ENCODE results near the gene MAP1B. TPM values are rescaled to one million over a fixed set of nuclear protein-coding genes. Genes with fewer than 3 reads are reported as not detected.

MAP1B gene
- polyA plus RNA-seq, 2 of the 4 experiments (the other 2 are of a cell fraction) = 40.2 to 73.0 TPM

DNA sequence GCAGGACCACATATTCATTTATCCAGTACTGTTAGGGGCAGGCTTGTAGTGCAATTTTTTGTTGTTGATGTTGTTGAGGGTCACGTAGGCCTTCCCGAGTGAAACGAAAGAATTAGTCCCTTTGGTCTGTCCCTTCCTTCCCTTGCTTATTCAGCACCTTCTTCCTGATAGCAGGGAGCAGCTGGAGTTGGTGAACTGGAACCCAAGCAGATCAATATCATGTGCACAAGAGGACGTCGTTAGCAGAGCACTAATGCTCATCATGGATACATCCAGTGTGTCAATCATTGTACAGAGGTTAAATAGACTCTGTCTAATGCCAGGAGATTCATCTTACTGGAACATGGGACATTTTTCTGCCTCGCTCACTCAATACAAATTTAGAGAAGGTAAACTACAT lies 33.0 kb upstream of the MAP1B start (continued):
- TF ChIP-seq, protein P1, sequence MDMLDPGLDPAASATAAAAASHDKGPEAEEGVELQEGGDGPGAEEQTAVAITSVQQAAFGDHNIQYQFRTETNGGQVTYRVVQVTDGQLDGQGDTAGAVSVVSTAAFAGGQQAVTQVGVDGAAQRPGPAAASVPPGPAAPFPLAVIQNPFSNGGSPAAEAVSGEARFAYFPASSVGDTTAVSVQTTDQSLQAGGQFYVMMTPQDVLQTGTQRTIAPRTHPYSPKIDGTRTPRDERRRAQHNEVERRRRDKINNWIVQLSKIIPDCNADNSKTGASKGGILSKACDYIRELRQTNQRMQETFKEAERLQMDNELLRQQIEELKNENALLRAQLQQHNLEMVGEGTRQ (IDR thresholded peaks at IDR 0.05) = no peak

DNA sequence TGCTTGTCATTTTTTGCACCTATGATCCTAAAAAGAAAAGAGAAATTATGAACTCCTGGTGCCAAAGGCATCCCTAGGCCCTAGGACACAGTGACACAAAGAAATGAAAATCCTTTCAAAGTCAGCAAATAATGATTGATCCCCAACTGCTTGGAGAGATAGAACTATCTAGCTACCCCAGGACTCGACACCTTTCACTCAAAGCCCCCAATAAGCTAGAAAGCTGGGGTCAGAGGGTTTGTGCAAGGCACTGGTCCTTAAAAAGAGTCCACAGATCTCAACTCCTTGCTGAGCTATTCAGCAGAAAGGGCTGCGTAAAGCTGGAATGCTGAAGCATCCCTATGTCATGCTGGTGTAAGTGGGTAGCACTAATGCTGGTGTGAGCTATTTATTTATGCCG lies 31.8 kb upstream of the MAP1B start:
- no peak overlapping the region for H3K27ac ChIP-seq
- no peaks in the 10 kb centered on the region for H3K9me3 ChIP-seq
- FAIRE-seq (no peak), ATAC-seq (no peak), DNase-seq (ENCODE audit: low read depth in 1 of 2, low spot score in 1 of 2) (no peak)
- peaks cover 27% of the 10 kb centered on the region for H3K4me1 ChIP-seq
- no peak for TF ChIP-seq POLR2AphosphoS2 (conservative IDR thresholded peaks at IDR 0.05; ENCODE audit: low read length)
- no peak for TF ChIP-seq ZC3H11A (IDR thresholded peaks at IDR 0.05)
- TF ChIP-seq, protein P2, sequence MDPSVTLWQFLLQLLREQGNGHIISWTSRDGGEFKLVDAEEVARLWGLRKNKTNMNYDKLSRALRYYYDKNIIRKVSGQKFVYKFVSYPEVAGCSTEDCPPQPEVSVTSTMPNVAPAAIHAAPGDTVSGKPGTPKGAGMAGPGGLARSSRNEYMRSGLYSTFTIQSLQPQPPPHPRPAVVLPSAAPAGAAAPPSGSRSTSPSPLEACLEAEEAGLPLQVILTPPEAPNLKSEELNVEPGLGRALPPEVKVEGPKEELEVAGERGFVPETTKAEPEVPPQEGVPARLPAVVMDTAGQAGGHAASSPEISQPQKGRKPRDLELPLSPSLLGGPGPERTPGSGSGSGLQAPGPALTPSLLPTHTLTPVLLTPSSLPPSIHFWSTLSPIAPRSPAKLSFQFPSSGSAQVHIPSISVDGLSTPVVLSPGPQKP (IDR thresholded peaks at IDR 0.05; ENCODE audit: low read depth, low read length) = no peak
- no peak for TF ChIP-seq JUNB (IDR thresholded peaks at IDR 0.05)
- TF ChIP-seq HDAC2 (IDR thresholded peaks at IDR 0.05) = no peak
- TF ChIP-seq, protein P3, sequence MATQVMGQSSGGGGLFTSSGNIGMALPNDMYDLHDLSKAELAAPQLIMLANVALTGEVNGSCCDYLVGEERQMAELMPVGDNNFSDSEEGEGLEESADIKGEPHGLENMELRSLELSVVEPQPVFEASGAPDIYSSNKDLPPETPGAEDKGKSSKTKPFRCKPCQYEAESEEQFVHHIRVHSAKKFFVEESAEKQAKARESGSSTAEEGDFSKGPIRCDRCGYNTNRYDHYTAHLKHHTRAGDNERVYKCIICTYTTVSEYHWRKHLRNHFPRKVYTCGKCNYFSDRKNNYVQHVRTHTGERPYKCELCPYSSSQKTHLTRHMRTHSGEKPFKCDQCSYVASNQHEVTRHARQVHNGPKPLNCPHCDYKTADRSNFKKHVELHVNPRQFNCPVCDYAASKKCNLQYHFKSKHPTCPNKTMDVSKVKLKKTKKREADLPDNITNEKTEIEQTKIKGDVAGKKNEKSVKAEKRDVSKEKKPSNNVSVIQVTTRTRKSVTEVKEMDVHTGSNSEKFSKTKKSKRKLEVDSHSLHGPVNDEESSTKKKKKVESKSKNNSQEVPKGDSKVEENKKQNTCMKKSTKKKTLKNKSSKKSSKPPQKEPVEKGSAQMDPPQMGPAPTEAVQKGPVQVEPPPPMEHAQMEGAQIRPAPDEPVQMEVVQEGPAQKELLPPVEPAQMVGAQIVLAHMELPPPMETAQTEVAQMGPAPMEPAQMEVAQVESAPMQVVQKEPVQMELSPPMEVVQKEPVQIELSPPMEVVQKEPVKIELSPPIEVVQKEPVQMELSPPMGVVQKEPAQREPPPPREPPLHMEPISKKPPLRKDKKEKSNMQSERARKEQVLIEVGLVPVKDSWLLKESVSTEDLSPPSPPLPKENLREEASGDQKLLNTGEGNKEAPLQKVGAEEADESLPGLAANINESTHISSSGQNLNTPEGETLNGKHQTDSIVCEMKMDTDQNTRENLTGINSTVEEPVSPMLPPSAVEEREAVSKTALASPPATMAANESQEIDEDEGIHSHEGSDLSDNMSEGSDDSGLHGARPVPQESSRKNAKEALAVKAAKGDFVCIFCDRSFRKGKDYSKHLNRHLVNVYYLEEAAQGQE (IDR thresholded peaks at IDR 0.05) = no peak
- TF ChIP-seq RFX5 (IDR thresholded peaks at IDR 0.05) = no peak
- TF ChIP-seq, protein P4, sequence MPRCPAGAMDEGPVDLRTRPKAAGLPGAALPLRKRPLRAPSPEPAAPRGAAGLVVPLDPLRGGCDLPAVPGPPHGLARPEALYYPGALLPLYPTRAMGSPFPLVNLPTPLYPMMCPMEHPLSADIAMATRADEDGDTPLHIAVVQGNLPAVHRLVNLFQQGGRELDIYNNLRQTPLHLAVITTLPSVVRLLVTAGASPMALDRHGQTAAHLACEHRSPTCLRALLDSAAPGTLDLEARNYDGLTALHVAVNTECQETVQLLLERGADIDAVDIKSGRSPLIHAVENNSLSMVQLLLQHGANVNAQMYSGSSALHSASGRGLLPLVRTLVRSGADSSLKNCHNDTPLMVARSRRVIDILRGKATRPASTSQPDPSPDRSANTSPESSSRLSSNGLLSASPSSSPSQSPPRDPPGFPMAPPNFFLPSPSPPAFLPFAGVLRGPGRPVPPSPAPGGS (IDR thresholded peaks at IDR 0.05) = no peak
- TF ChIP-seq, protein P5, sequence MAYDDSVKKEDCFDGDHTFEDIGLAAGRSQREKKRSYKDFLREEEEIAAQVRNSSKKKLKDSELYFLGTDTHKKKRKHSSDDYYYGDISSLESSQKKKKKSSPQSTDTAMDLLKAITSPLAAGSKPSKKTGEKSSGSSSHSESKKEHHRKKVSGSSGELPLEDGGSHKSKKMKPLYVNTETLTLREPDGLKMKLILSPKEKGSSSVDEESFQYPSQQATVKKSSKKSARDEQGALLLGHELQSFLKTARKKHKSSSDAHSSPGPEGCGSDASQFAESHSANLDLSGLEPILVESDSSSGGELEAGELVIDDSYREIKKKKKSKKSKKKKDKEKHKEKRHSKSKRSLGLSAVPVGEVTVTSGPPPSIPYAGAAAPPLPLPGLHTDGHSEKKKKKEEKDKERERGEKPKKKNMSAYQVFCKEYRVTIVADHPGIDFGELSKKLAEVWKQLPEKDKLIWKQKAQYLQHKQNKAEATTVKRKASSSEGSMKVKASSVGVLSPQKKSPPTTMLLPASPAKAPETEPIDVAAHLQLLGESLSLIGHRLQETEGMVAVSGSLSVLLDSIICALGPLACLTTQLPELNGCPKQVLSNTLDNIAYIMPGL (CRISPR knock-in tag; IDR thresholded peaks at IDR 0.05; ENCODE audit: borderline replicate concordance) = no peak
- no peak for TF ChIP-seq NFE2L2 (conservative IDR thresholded peaks at IDR 0.05; ENCODE audit: low read length)
- no peak for TF ChIP-seq CBX2 (IDR thresholded peaks at IDR 0.05; ENCODE audit: borderline replicate concordance, low read depth)
- TF ChIP-seq CBX8 (IDR thresholded peaks at IDR 0.05) = no peak
- TF ChIP-seq FOSB (CRISPR knock-in tag; IDR thresholded peaks at IDR 0.05) = no peak
- TF ChIP-seq KDM5A (IDR thresholded peaks at IDR 0.05) = no peak
- H3K4me2 ChIP-seq = no peak overlapping the region
- 77% methylated on average over 3 of the region's 3 CpGs for WGBS (ENCODE audit: missing lambda C conversion rate)
- POLR2A ChIA-PET = no interaction called here
- H3K4me3 ChIP-seq = no peak overlapping the region
- CTCF ChIA-PET = interaction anchor here (1.5 kb wide), 1 partner anchor 9 kb away, joined by 3 read pairs; no protein-coding TSS in a partner anchor

DNA sequence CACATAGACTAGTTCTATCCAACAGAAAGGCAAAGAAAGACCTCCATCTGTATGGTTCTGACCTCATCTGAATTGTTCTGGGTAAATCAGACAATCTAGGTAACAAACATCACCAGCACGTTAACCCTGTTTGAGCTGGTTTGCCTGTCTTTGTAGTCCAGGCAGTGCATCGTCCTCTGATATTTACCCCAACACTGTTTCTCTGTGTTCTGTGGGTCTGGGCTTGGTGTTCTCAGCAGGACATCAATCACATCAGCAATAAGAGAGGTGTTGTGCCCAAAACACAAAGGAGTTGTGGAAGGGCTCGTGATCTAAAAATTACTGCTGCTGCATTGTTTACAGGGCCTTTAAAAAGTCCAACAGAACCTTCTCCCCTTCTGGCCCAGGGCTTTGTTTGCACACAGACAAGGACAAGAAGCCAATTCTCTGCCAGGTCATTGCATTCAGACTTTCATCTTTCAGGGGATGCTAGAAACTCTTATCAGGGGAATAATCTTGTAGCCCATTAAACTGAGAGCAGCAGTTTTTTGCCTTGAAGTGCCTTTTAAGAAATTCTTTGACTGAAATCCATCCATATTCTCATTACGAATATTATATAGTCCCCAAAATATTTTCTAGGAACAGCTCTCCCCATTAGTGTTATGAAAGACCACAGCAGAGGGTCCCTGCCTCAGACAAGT lies 30.5 kb upstream of the MAP1B start:
- Histone ChIP-seq H3K27ac (peak overlapping the region in 1 of 2 experiments; percentile 48; a peak in 3 of 6 replicates), H3K9me3 (no peaks in the 10 kb centered on the region), H3K4me1 (peaks cover 22% of the 10 kb centered on the region), H3K4me2 (peak overlapping the region; percentile 27; the same call in 2 of the 3 replicates), H3K4me3 (no peak overlapping the region)
- ATAC-seq (no peak), DNase-seq (ENCODE audit: low read depth in 1 of 2, low spot score in 1 of 2) (no peak), FAIRE-seq (no peak)
- TF ChIP-seq ZFP36 (IDR thresholded peaks at IDR 0.05; ENCODE audit: borderline replicate concordance, partially characterized antibody) (no peak), JUNB (IDR thresholded peaks at IDR 0.05) (no peak), CEBPB (IDR thresholded peaks at IDR 0.05) (no peak), EHMT2 (IDR thresholded peaks at IDR 0.05; ENCODE audit: low read depth) (no peak), NFE2L2 (conservative IDR thresholded peaks at IDR 0.05; ENCODE audit: low read length) (no peak), HDAC2 (IDR thresholded peaks at IDR 0.05) (no peak), EP300 (IDR thresholded peaks at IDR 0.05) (no peak), HOXB5 (CRISPR knock-in tag; IDR thresholded peaks at IDR 0.05) (no peak), POLR2A (IDR thresholded peaks at IDR 0.05; ENCODE audit: low read length) (no peak), MAFK (IDR thresholded peaks at IDR 0.05; ENCODE audit: partially characterized antibody) (no peak)
- TF ChIP-seq, protein P4 (IDR thresholded peaks at IDR 0.05) = no peak
- TF ChIP-seq, protein P6, sequence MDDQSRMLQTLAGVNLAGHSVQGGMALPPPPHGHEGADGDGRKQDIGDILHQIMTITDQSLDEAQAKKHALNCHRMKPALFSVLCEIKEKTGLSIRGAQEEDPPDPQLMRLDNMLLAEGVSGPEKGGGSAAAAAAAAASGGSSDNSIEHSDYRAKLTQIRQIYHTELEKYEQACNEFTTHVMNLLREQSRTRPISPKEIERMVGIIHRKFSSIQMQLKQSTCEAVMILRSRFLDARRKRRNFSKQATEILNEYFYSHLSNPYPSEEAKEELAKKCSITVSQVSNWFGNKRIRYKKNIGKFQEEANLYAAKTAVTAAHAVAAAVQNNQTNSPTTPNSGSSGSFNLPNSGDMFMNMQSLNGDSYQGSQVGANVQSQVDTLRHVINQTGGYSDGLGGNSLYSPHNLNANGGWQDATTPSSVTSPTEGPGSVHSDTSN (IDR thresholded peaks at IDR 0.05) = no peak
- CTCF ChIA-PET = no interaction called here
- WGBS (ENCODE audit: missing lambda C conversion rate) = 56% methylated on average over 4 of the region's 4 CpGs
- POLR2A ChIA-PET = no interaction called here
